Measurements from ENCODE around the gene CAPZB.

GRCh38 chr1:19461220-19461554 is 24.2 kb downstream of the CAPZB start:
- no peak for TF ChIP-seq CTCF (conservative IDR thresholded peaks at IDR 0.05 in 1 of 2, IDR thresholded peaks at IDR 0.05 in 1 of 2; ENCODE audit: extremely low read depth in 1 of 2, insufficient read depth in 1 of 2, low read depth in 1 of 2, low read length in 2 of 2)
- TF ChIP-seq EZH2 (IDR thresholded peaks at IDR 0.05; ENCODE audit: borderline replicate concordance, low read length) = no peak

Data from mammary epithelial cell (primary cell).